GM19099 (cell line): ENCODE results near the gene FAM20B.

ENCODE experiments used
- POLR2A ChIP-seq: IDR thresholded peaks from 3 replicates; pipeline ENCODE4 v1.6.1; 2011; ENCODE audit warnings: low read depth; ENCODE audit not compliant: insufficient read length; ENCODE audit errors: extremely low read depth

FAM20B gene, protein sequence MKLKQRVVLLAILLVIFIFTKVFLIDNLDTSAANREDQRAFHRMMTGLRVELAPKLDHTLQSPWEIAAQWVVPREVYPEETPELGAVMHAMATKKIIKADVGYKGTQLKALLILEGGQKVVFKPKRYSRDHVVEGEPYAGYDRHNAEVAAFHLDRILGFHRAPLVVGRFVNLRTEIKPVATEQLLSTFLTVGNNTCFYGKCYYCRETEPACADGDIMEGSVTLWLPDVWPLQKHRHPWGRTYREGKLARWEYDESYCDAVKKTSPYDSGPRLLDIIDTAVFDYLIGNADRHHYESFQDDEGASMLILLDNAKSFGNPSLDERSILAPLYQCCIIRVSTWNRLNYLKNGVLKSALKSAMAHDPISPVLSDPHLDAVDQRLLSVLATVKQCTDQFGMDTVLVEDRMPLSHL

DNA sequence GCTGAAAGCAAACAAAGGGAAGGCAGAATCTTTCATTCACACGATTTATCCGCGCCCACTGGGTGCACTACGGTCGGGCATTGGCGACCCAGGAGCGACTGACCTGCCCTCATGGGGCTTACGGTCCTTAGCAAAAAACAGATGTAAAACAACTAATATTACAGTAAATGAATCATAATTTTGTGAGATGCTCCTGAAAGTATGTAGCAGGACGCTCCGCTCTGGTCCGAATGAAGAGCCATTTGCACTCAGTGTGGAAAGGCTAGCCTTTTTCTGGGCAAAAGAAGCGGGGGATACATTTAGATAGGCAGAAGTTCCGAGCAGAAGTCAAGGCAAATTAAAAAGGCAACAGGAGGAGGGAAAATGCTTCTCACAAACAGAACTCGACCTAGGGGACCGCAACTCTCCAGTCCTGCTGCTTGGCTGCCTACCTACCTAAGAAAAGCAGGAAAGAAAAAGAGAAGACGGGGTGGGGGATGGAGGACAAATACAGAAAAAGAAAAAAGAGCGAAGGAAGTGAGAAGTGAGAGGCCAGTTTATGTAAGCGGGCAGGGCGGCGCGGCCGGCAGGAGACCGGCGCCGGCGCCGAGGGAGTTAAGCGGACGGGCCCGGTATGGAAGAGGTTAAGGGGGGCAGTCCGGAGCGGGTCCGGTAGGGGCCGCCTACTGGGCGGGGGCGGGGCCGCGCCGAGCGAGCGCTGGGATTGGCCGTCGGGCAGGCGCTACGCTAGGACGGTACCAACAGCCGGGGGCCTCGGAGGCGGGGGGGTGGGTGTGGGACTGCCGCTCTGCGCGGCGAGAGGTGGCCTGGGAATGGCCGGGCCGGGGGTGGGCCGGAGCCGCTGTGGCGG is at the start of gene FAM20B:
FAM20B (plus strand) TSS at position 770 of the 850 bp plus-strand sequence. CDS start 17,954 bp downstream, outside the sequence.
- no peak for TF ChIP-seq POLR2A

- no peak for TF ChIP-seq POLR2A
Measured at GRCh38 chr1:178976541-178976940, 49.2 kb upstream of the FAM20B start.

- TF ChIP-seq POLR2A = no peak
Measured at GRCh38 chr1:178986204-178986603, 39.5 kb upstream of the FAM20B start.

- TF ChIP-seq POLR2A = no peak
Measured at GRCh38 chr1:178993559-178993958, 32.1 kb upstream of the FAM20B start.

DNA sequence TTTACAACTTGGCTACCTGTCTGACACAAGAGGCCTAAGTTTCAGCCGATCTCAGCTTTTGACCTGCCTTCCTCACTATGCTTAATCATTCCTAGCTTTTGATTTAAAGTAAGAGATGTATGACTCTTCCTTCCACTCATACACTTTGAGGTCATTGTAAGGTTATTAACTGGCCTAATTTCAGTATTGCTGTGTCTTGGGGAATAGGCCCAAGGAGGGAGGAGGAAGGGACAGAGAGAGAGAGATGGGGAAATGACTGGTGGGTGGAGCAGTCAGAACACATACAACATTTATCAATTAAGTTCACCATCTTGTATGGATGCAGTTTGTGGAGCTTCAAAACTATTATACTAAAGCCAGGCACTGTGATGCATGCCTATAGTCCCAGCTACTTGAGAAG is 28.3 kb upstream of the FAM20B start:
- no peak for TF ChIP-seq POLR2A

DNA sequence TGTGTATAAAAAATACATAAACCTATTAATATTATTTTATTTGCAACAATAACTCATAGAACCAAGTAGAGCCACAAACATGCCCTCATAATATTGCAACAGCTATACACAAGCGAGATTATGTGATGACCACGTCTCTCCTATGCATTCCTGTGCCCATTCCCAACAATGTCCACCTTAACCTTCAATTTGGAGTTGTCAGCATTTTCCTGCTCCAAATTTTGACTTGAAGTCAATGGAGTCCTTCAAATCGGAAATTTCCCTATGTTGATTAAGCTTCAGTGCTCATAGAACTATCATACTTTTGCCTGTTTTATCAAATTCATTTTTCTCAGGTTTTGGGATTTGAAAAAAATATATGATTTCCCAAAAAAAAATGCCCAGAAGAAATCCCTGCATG is 27.4 kb upstream of the FAM20B start:
- TF ChIP-seq POLR2A = no peak

DNA sequence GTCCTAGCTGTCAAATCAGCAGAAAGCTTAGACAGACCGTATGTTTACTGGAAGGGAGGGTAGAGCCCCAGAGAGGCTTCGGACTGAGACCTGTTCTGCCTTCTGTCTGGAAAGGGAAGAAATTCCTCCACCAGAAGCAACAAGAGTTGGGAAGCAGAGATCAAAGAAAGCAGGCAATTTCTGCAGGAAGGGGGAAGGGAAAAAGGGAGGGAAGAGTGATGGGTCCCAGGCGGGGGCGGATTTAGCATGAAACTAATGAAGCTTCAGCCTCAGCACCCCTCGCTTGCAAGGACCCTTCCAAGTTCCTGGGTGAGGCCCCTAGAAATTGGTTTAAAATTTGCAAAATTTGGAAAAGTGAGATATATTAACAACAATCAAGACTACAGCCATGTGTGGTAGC is 26.6 kb upstream of the FAM20B start:
- no peak for TF ChIP-seq POLR2A

- no peak for TF ChIP-seq POLR2A
Measured at GRCh38 chr1:179001451-179001850, 24.2 kb upstream of the FAM20B start.

DNA sequence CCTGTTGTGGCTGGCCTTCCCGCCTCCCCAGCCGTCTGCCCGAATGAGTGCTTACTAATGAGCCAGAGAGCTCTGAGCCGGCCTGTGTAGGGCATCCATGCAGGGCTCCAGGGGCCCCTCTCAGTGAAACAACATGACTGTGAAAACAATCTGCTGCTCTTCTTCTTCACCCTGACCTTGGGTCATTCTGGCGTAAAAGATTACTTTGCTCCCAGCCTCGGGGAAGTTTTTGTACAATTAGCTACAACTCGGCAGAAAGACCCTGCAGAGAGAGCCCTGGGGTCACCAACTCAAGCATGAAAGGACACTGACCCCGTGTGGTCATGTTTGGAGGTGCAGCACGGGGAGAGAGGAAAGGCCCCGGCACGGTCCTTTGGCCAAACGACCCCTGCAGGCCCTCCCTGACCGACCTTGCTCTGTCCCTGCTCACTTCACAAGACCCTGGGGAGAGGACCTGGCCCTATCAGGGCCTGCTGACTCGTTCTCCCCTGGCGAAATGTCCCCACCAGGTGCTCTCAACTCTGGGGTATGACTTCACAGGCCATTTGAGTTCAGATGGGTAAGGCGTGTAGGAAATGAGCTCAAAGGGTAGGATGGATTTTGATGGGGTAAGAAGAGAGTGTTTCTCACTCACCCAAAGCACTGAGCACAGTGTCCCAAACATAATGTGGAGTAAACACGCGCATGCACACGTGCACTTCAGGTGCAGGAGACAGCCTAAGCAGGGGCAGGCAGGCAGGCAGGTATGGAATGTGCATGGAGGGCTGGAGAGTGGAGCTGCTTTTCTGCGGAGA is 22.9 kb upstream of the FAM20B start:
- TF ChIP-seq POLR2A = no peak

- TF ChIP-seq POLR2A = no peak
Measured at GRCh38 chr1:179003512-179004066, 22.1 kb upstream of the FAM20B start.

DNA sequence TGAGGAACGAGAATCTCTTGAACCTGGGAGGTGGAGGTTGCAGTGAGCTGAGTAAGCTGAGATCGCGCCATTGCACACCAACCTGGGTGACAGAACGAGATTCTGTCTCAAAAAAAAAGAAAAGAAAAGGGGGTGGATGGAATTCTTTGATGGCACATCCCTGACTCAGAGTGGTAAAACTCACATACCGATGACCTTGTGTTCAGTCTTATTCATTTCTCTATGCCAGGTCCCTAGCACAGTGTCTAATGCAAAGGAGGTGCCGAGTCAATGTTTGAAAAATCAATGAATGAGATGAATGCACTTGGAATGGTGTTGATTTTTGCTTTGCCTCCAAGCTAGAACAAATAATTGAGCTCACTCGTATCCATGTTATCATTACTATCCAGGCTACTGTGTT is 18.5 kb upstream of the FAM20B start:
- TF ChIP-seq POLR2A = no peak

DNA sequence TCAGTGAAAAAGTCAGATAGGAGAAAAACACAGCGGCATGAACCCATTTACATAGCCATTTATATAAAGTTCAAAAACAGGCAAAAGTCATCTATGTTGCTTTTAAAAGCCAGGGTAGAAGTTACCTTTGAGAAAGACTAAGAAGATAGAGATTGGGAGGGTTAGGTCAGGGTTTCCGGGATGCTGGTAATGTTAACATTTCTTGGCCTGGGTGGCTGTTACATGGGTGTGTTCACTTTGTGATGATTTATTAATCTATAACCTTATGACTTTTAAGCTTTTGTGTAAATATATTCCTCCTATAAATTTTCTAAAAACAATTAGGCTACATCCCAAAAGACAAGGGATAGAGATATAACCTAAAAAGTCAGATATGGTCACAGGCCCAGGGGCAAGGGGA is 15.0 kb upstream of the FAM20B start:
- no peak for TF ChIP-seq POLR2A

- TF ChIP-seq POLR2A = no peak
Measured at GRCh38 chr1:179012038-179012437, 13.7 kb upstream of the FAM20B start.

- TF ChIP-seq POLR2A = no peak
Measured at GRCh38 chr1:179014123-179014522, 11.6 kb upstream of the FAM20B start.

GRCh38 chr1:179015396-179015795 is 10.3 kb upstream of the FAM20B start:
- TF ChIP-seq POLR2A = no peak
